WI38 (cell line): ENCODE data around the gene GSG1L.

ENCODE experiments used
- H3K4me3 ChIP-seq: 2 replicates; pipeline ENCODE4 v1.5.1; 2011; ENCODE audit warnings: low read depth, mild to moderate bottlenecking, control low read depth, low read length
- TF ChIP-seq, protein P1 (sequence below): IDR thresholded peaks from 2 replicates; pipeline ENCODE4 v1.5.1; 2012; ENCODE audit warnings: low read depth, mild to moderate bottlenecking, control low read depth, low read length

GSG1L gene

DNA sequence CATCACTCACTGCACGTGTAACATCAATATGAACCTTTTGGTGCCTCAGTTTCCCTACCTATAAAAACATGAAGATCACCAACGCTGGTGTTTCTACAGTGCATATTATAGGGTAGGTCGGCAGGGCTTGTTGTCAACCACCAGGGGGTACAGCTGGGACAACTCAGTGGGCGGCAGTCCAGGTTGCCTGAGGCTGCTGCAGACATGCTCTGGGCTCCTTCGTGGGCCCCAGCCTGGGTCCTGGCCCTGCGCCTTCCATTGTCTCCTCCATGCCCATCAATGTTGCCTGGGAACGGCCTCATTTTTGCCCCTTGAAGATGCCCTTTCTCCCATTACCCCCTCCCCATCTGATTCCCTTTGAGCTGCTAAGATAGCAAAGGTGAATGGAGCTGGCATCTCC lies 89.8 kb downstream of the GSG1L start:
- TF ChIP-seq, protein P1, sequence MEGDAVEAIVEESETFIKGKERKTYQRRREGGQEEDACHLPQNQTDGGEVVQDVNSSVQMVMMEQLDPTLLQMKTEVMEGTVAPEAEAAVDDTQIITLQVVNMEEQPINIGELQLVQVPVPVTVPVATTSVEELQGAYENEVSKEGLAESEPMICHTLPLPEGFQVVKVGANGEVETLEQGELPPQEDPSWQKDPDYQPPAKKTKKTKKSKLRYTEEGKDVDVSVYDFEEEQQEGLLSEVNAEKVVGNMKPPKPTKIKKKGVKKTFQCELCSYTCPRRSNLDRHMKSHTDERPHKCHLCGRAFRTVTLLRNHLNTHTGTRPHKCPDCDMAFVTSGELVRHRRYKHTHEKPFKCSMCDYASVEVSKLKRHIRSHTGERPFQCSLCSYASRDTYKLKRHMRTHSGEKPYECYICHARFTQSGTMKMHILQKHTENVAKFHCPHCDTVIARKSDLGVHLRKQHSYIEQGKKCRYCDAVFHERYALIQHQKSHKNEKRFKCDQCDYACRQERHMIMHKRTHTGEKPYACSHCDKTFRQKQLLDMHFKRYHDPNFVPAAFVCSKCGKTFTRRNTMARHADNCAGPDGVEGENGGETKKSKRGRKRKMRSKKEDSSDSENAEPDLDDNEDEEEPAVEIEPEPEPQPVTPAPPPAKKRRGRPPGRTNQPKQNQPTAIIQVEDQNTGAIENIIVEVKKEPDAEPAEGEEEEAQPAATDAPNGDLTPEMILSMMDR: no peak
- H3K4me3 ChIP-seq: no peak overlapping the region

DNA sequence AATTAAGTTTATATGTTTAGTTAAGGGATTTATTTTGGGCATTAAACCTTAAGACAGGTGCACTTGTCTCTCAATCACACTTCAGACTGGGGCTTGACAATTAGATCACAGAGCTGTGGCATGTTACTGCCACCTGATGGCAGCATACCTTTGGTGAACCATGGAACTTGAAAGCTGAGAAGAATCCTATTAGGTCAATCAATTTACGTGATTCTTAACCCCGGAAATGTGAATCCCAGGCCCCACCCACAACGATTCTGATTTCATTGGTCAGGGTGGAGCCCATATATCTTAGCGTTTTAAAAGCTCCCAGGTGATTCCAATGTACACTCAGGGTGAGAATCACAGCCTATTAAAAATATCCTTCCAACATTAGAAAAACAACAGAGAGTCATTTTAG lies 91.0 kb downstream of the GSG1L start:
- H3K4me3 ChIP-seq: no peak overlapping the region
- TF ChIP-seq, protein P1: peak; percentile 35; the same call in 1 of the 2 replicates

DNA sequence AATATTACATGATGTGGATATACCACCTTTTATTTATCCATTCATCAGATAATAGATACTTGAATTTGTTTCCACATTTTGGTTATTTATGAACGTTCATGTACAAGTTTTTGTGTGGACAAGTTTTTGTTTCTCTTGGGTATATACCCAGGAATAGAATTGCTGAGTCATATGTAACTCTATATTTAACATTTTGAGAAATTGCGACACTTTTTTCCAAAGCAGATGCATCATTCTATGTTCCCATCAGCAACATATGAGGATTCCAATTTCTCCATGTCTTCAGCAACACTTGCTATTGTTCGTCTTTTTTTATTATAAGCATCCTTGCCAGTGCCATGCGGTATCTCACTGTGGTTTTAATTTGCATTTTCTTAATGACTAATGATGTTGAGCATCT lies 93.9 kb downstream of the GSG1L start:
- TF ChIP-seq, protein P1: no peak
- no peak overlapping the region for H3K4me3 ChIP-seq

DNA sequence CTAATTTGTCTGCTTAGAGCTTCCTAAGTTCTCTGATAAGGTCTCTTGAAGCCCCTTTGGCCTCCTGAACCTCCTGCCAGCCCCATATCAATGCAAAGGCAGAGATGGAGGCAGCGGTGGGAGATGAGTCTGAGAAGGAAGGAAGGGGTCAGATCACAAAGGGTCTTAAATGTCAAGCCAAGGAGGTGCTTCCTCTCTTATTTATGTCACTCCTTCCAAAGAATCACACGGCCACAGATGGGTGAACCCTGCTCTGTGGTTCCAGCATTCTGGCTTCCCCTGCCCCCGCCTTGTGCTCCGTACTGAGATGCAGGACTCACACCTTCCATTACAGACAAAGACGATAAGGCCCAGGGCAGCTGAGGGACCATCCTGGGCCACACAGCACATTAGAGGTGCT lies 96.3 kb downstream of the GSG1L start:
- TF ChIP-seq, protein P1: no peak
- no peak overlapping the region for H3K4me3 ChIP-seq

DNA sequence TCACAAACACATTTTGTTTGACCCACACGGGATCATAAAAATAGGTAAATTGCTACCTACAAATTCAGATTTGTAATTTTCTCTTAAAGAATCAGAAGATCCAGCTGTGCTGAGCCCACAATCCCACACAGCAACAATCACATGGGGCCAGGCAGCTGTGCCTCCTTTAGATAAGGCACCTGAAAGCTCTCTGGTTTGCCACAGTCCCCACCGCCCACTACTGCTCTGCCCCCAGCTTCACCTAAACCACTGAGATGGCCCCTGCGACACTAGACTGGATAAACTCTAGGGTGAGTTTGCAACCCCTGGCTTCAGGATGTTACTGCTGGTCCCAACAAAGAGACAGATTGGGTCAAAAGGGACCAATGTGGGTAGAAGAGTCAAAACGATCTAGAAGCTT lies 96.8 kb downstream of the GSG1L start:
- TF ChIP-seq, protein P1: no peak
- no peak overlapping the region for H3K4me3 ChIP-seq

DNA sequence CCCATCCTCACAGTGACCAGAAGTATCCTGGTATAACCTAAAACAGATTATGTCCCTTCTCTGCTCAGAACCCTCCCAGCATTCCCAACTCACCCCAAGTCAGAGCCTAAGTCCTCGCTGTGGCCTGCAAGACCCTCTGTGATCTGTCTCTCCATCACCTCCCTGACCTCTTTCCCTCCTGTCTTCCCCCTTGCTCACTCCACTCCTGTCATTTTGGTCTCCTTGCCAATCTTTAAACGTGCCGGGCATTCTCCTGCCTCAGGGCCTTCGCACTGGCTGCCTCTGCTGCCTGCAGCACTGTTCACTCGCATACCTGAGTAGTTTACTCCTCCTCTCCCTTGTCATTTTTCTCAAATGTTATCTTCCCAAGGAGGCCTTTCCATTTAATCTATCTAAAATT lies 97.7 kb downstream of the GSG1L start:
- no peak overlapping the region for H3K4me3 ChIP-seq
- TF ChIP-seq, protein P1: no peak

DNA sequence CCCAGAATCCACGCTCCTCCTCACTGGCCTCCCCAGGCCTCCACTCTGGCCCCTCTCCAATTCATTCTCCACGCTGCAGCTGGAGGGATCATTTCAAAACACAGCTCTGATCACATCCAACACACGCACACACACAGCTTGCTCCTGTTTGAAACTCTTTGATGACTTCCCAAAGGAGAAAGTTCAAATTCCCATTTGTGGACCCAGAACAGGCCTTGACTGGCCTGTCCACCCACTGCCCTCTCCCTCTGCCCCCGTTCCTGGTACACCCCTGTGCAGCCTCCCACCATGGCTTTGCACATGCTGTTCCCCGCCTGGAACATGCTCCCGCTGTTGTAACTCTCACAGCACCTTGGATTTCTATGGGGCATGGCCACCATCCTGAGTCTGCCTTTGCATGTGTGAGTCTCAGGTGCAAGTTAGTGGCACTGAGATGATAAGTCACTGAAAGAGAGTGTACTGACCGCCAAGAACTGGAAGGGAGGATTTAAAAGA lies 100.0 kb downstream of the GSG1L start:
- H3K4me3 ChIP-seq: no peak overlapping the region
- TF ChIP-seq, protein P1: no peak
